T-cell (primary cell): Measurements from ENCODE around the gene PEAK3. TPM values are rescaled to one million over a fixed set of nuclear protein-coding genes. Genes with fewer than 3 reads are reported as not detected.

Experiments
- ATAC-seq, 4 experiments: fragments of 200-7000 bp in 3 of 4; fragments of 150-1000 bp in 1 of 4; cut with Tn5 transposase; replicated peaks in 1 of 4; 1 replicate in 3 of 4; 2 replicates in 1 of 4; pipeline ENCODE4 v1.10.0; 2021; ENCODE audit warnings: moderate library complexity in 3 of 4, mild to moderate bottlenecking in 2 of 4, moderate number of reproducible peaks in 1 of 4
- CTCF ChIA-PET, 2 donors: fragments of 300-600 bp; sonication (Branson Sonifier 250); formaldehyde crosslinking; loops; one replicate each; lab custom pipeline; 2022; ENCODE audit warnings: antibody characterized with exemption in 2 of 2; lab: Charles Lee
- POLR2A ChIA-PET, 2 donors: fragments of 300-600 bp; sonication (Branson Sonifier 250); formaldehyde crosslinking; loops; one replicate each; lab custom pipeline; 2022; ENCODE audit warnings: antibody characterized with exemption in 2 of 2; lab: Charles Lee
- DNase-seq, 35 experiments: peaks; one replicate each; pipeline versions ENCODE4 v3.0.0 to v3.0.0-alpha.2; 2013 to 2023
- H3K27ac ChIP-seq: one replicate; pipeline ENCODE4 v1.5.1; 2013; ENCODE audit warnings: low read length
- H3K27me3 ChIP-seq, 2 experiments: replicated peaks in 1 of 2; 1 replicate in 1 of 2; 2 replicates in 1 of 2; pipeline versions ENCODE4 v1.6.1 to v1.7.0; 2013; ENCODE audit warnings: low read length in 1 of 2, mixed read lengths in 1 of 2; ENCODE audit not compliant: control insufficient read depth in 2 of 2, insufficient read depth in 2 of 2; ENCODE audit errors: extremely low read depth in 1 of 2
- H3K36me3 ChIP-seq, 2 donors: 1 replicate in 1 of 2; 2 replicates in 1 of 2; pipeline versions ENCODE4 v1.6.1 to v1.7.0; 2013; ENCODE audit warnings: low read length in 1 of 2; ENCODE audit not compliant: control insufficient read depth in 2 of 2, insufficient read depth in 1 of 2; ENCODE audit errors: extremely low read depth in 1 of 2
- H3K4me1 ChIP-seq, 2 experiments: 1 replicate in 1 of 2; 2 replicates in 1 of 2; pipeline versions ENCODE4 v1.6.1 to v1.7.0; 2013; ENCODE audit warnings: low read length in 2 of 2, mixed read lengths in 1 of 2; ENCODE audit not compliant: insufficient read depth in 2 of 2, control insufficient read depth in 1 of 2; ENCODE audit errors: extremely low read depth in 1 of 2
- H3K4me3 ChIP-seq, 2 donors: 1 replicate in 1 of 2; 2 replicates in 1 of 2; pipeline versions ENCODE4 v1.5.1 to v1.7.0; 2013; ENCODE audit warnings: mild to moderate bottlenecking in 2 of 2, low read length in 1 of 2, moderate library complexity in 1 of 2; ENCODE audit not compliant: control insufficient read depth in 1 of 2; ENCODE audit errors: extremely low read depth in 1 of 2
- H3K9me3 ChIP-seq: 2 replicates; pipeline ENCODE4 v1.7.0; 2013
- H3K27ac Mint-ChIP-seq, 2 donors: one replicate each; pipeline ENCODE4 v1.8.0; 2020 to 2021; ENCODE audit warnings: mild to moderate bottlenecking in 2 of 2, mixed read lengths in 2 of 2
- H3K27me3 Mint-ChIP-seq, 2 donors: one replicate each; pipeline ENCODE4 v1.8.0; 2021 to 2022; ENCODE audit warnings: mixed read lengths in 2 of 2
- H3K36me3 Mint-ChIP-seq: one replicate; pipeline ENCODE4 v1.8.0; 2021; ENCODE audit warnings: mixed read lengths
- H3K4me1 Mint-ChIP-seq, 3 donors: one replicate each; pipeline ENCODE4 v1.8.0; 2020 to 2022; ENCODE audit warnings: mixed read lengths in 3 of 3, mild to moderate bottlenecking in 1 of 3
- H3K4me3 Mint-ChIP-seq, 3 donors: one replicate each; pipeline ENCODE4 v1.8.0; 2020 to 2022; ENCODE audit warnings: mild to moderate bottlenecking in 3 of 3, mixed read lengths in 3 of 3, moderate library complexity in 3 of 3
- H3K9me3 Mint-ChIP-seq, 3 donors: one replicate each; pipeline ENCODE4 v1.8.0; 2020 to 2022; ENCODE audit warnings: mixed read lengths in 3 of 3
- WGBS: methylation state at CpG from one replicate; pipeline ENCODE4 v1.1.5; 2013; ENCODE audit warnings: missing lambda C conversion rate; ENCODE audit not compliant: insufficient coverage; 5-methylcytosine and 5-hydroxymethylcytosine counted together
- total RNA-seq, 35 experiments: library from RNA in 6 of 35; stranded (reverse) in 6 of 35; fragments of 120-200 nt in 1 of 35; gene quantifications; one replicate each; pipeline versions ENCODE4 v1.2.1 to v1.2.4 and lab custom pipeline; 2013 to 2026

PEAK3 gene
- total RNA-seq, 5 donors from 2014 or later (not counting 1 experiment from before 2014, with no cell fraction given): 0.22 to 0.49 (median 0.30) TPM; not detected in 2

DNA sequence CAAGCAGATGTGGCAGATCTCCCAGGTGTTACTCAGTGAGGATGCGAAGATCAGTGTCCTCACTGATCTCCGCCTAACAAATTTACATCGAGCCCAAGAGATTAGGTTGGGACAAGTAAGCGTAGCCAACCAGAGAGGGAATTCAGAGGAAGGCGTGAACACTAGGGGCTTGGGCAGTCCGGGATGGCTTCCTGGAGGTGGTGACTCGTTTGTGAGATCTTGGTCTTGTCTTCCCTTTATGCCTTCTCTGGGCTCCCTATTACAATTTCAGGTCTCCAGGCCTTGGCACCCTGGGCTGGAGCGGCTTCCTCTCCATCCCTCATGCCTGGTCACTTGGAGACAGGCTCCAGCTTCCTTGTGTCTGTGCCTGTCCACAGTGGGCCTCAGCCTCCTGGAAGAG, 39.2 kb downstream of the PEAK3 start:
- peak overlapping the region in 2 of 3 donors; percentile 28 to 94 for H3K4me3 Mint-ChIP-seq
- no peak overlapping the region for H3K27ac ChIP-seq

DNA sequence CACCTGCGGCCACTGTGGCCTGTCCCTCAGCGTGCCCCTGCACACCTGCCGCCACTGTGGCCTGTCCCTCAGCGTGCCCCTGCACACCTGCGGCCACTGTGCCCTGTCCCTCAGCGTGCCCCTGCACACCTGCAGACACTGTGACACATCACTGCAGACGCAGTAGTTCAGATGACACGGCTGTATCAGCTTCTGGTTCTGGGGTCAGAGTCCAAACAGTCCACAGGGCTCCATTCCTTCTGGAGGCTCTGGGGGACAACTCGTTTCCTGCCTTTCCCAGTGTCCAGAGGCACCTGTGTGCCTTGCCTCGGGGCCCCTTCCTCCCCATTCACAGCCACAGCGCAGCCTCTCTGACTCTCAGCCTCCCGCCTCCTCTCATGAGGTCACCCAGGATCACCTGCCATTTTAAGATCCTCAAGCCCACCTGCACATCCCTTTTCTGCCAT, 39.9 kb downstream of the PEAK3 start:
- ATAC-seq: no peak
- Histone ChIP-seq H3K27me3 (peaks cover 0 to 8% of the 10 kb centered on the region in 2 experiments), H3K36me3 (peaks cover 17 to 55% of the 10 kb centered on the region in 2 donors), H3K4me3 (no peak overlapping the region), H3K27ac (no peak overlapping the region), H3K4me1 (peaks cover 30 to 72% of the 10 kb centered on the region in 2 experiments), H3K9me3 (no peaks in the 10 kb centered on the region)
- Mint-ChIP-seq H3K4me3 (peak overlapping the region; percentile 21 to 94 (median 32)), H3K36me3 (peaks cover 22% of the 10 kb centered on the region), H3K4me1 (peaks cover 53 to 57% (median 55%) of the 10 kb centered on the region in 3 donors), H3K27me3 (no peaks in the 10 kb centered on the region), H3K27ac (peak overlapping the region; percentile 16 to 62), H3K9me3 (no peaks in the 10 kb centered on the region)
- ChIA-PET POLR2A (no interaction called here), CTCF (no interaction called here)
- WGBS: 94% methylated on average over 11 of the region's 12 CpGs
- no peak for DNase-seq

More for the DNA sequence above, 39.2 kb downstream of the PEAK3 start:
- Histone ChIP-seq H3K9me3 (no peaks in the 10 kb centered on the region), H3K27me3 (peaks cover 0 to 8% of the 10 kb centered on the region in 2 experiments), H3K36me3 (peaks cover 17 to 60% of the 10 kb centered on the region in 2 donors), H3K4me3 (no peak overlapping the region), H3K4me1 (peaks cover 27 to 65% of the 10 kb centered on the region in 2 experiments)
- POLR2A ChIA-PET: no interaction called here
- DNase-seq (no peak), ATAC-seq (no peak)
- Mint-ChIP-seq H3K36me3 (peaks cover 22% of the 10 kb centered on the region), H3K27me3 (no peaks in the 10 kb centered on the region), H3K9me3 (no peaks in the 10 kb centered on the region), H3K4me1 (peaks cover 48 to 52% (median 50%) of the 10 kb centered on the region in 3 donors), H3K27ac (no peak overlapping the region)
- 97% methylated on average over 7 of the region's 8 CpGs for WGBS
- CTCF ChIA-PET: interaction anchor here in 1 of 2 donors (0.5 kb wide), 1 partner anchor 87 kb away, joined by 3 read pairs; no protein-coding TSS in a partner anchor

DNA sequence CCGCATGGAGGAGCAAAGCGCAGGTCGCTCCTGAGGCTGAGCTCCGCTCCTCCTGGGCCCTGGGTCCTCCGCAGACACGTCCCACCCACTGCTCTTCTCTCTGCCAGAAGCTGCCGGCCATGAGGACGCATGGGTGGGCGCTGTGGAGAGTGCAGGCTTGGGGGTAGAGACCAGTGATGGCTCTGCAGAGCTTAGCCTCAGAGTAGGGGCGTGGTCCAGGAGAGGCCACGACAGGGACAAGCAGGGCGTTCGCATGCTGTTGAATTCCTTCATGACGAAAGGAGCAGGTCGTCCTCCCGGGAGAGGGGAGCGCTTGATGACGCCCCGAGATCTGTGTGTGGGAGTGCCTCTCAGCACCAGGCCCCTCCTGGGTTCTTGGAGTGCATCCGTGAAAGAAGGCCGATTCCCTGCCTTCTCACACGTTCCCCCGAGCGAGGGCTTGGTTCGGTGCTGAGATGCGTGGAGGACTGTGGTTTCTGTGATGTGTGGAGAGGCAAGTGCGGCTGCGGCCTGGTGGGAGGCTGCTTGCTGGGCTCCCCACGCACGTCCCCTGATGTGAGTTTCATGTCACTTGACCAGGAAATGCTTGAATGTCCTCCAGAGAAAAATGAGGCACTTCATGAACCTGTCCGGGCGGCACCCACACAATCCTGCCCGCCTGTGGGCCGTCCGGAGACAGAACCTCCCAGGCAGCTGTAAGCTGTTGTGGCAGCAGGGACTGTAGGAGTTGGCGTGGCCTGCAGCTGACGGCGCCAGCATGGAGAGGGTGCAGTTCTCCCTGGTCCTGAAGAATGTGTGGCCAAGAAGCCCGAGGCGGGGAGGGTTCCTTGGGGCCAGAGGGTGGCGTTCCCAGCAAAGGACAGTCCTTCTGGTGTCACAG, 40.9 kb downstream of the PEAK3 start:
- DNase-seq (no peak), ATAC-seq (no peak)
- Mint-ChIP-seq H3K27ac (peak overlapping the region; percentile 82 to 97), H3K4me3 (peak overlapping the region; percentile 94 to 96 (median 95)), H3K9me3 (no peaks in the 10 kb centered on the region), H3K27me3 (no peaks in the 10 kb centered on the region), H3K36me3 (peaks cover 25% of the 10 kb centered on the region), H3K4me1 (peaks cover 56 to 64% (median 63%) of the 10 kb centered on the region in 3 donors)
- Histone ChIP-seq H3K4me3 (peak overlapping the region; percentile 2 to 46), H3K27ac (peak overlapping the region; percentile 60), H3K9me3 (no peaks in the 10 kb centered on the region), H3K36me3 (peaks cover 12 to 45% of the 10 kb centered on the region in 2 donors), H3K4me1 (peaks cover 30 to 75% of the 10 kb centered on the region in 2 experiments), H3K27me3 (peaks cover 0 to 6% of the 10 kb centered on the region in 2 experiments)
- ChIA-PET POLR2A (no interaction called here), CTCF (interaction anchor here in 1 of 2 donors (0.6 kb wide), 1 partner anchor 1446 kb away, joined by 3 read pairs; no protein-coding TSS in a partner anchor)
- 58% methylated on average over 35 of the region's 41 CpGs for WGBS

DNA sequence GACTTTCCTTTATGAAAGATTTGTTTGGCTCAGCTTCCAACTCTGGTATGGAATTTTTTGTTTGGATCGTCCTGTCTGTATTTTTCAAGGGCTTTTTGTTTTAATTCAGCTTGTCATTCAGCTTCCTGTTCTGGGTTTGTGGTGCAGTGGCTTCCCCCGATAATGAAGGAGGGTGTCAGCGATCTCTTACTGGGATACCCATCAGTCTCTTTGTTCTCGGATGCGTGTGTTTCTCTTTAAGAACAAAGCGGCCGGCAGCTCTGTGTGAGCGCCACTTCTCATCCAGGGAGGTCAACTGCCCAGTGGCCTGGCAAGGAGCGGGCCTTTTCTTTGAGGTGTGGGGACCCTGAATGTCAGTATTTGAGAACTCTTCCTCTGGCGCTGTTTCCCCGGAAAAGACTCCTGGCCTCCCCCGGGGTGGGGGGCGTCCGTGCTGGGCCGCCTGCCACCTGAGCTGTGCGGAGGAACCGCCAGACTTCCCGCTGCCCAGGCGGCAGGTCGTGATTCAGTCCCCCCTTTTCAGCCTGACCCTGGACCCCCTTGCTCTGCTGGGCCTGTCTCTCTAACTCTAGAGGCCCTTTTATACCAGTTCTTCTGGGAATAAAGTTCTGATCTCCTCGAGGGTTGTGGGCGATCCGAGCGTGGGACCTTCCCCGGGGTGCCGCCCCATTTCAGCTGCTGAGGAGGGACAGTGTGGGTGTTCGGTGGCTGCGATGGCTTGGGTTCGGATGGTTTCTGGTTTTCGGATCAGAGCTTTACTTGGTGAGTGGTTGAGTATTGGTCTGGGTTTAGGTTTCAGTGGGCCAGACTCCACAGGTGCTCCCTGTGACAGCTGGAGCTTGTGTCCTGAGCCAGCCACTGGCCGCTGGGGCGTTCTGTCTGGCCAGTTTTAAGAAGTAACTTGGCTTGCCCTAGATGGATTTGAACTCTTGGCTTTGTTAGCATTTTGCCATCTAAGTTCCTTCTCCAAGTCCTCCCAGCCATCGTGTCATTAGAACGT, 41.9 kb downstream of the PEAK3 start:
- Mint-ChIP-seq H3K9me3 (no peaks in the 10 kb centered on the region), H3K36me3 (peaks cover 19% of the 10 kb centered on the region), H3K4me1 (peaks cover 59 to 69% (median 68%) of the 10 kb centered on the region in 3 donors), H3K27ac (peak overlapping the region; percentile 88 to 97), H3K27me3 (no peaks in the 10 kb centered on the region), H3K4me3 (peak overlapping the region; percentile 94 to 96 (median 95))
- 9% methylated on average over 26 of the region's 34 CpGs for WGBS
- Histone ChIP-seq H3K36me3 (peaks cover 9 to 35% of the 10 kb centered on the region in 2 donors), H3K4me1 (peaks cover 30 to 81% of the 10 kb centered on the region in 2 experiments), H3K27ac (peak overlapping the region; percentile 60), H3K27me3 (no peaks in the 10 kb centered on the region), H3K4me3 (peak overlapping the region; percentile 46 to 70), H3K9me3 (no peaks in the 10 kb centered on the region)
- ChIA-PET POLR2A (interaction anchor here (1.2 to 1.7 kb wide), 3 partner anchors 18 to 236 kb away, joined by 3 to 9 read pairs (median 6); partner anchors contain the start of gene GADD45B (in 1 of the 2)), CTCF (interaction anchor here in 1 of 2 donors (0.8 to 2.1 kb wide), 2 partner anchors 18 to 371 kb away, joined by 5 to 11 read pairs; no protein-coding TSS in a partner anchor)
- DNase-seq (peak in 22 of 35 experiments; percentile 17 to 72 (median 40)), ATAC-seq (peak in 1 of 4 experiments; percentile 15)

DNA sequence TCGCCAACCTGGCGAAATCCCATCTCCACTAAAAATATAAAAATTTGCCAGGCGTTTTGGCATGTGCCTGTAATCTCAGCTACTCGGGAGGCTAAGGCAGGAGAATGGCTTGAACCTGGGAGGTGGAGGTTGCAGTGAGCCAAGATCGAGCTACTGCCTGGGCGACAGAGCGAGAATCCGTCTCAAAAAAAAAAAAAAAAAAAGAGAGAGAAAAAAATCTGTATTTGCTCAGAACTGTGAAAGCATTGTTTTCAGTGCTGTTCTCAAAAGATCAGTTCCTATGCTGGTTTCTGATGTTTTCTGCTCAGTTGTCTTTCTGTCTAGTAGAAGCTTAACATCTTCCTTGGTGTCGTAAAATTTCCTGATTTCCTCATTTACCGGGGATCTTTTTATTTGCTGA, 42.8 kb downstream of the PEAK3 start:
- peaks cover 64 to 77% (median 70%) of the 10 kb centered on the region in 3 donors for H3K4me1 Mint-ChIP-seq
- peak overlapping the region; percentile 94 to 96 (median 95) for H3K4me3 Mint-ChIP-seq
- Histone ChIP-seq H3K36me3 (peaks cover 2 to 28% of the 10 kb centered on the region in 2 donors), H3K27ac (peak overlapping the region; percentile 60), H3K27me3 (no peaks in the 10 kb centered on the region), H3K9me3 (no peaks in the 10 kb centered on the region), H3K4me3 (peak overlapping the region in 1 of 2 donors; percentile 46), H3K4me1 (peaks cover 30 to 85% of the 10 kb centered on the region in 2 experiments)
- ChIA-PET POLR2A (interaction anchor here (1.0 to 1.7 kb wide), 4 partner anchors 19 to 237 kb away, joined by 3 to 11 read pairs (median 8); partner anchors contain the start of gene GADD45B (in 2 of the 2)), CTCF (interaction anchor here in 1 of 2 donors (0.6 to 2.1 kb wide), 4 partner anchors 19 to 372 kb away, joined by 4 to 11 read pairs (median 6); no protein-coding TSS in a partner anchor)
- DNase-seq (peak in 1 of 35 experiments; percentile 40), ATAC-seq (no peak)
- peaks cover 15% of the 10 kb centered on the region for H3K36me3 Mint-ChIP-seq
- H3K27me3 Mint-ChIP-seq: no peaks in the 10 kb centered on the region
- 13% methylated on average over 6 of the region's 10 CpGs for WGBS
- H3K9me3 Mint-ChIP-seq: no peaks in the 10 kb centered on the region
- peak overlapping the region; percentile 88 to 97 for H3K27ac Mint-ChIP-seq
